ENCODE data around the gene FHL5. TPM values are rescaled to one million over a fixed set of nuclear protein-coding genes. Genes with fewer than 3 reads are reported as not detected.

Gene FHL5
- total RNA-seq, 1 experiment from 2014 or later: not detected

GRCh38 chr6:96542702-96543101 is 20.2 kb upstream of the FHL5 start:
- no peak overlapping the region for H4K8ac ChIP-seq (replicated peaks; ENCODE audit: insufficient read length, low read depth, low read length)
- no peak overlapping the region for H2BK15ac ChIP-seq (ENCODE audit: low read depth, low read length)
- no peaks in the 10 kb centered on the region for H4K20me1 ChIP-seq (ENCODE audit: control insufficient read depth, insufficient read depth, insufficient read length)
- H2BK20ac ChIP-seq (ENCODE audit: low read depth, low read length, poor library complexity, severe bottlenecking): no peak overlapping the region
- no peak overlapping the region for H2BK120ac ChIP-seq (ENCODE audit: low read depth, low read length, poor library complexity, severe bottlenecking)
- H3K23ac ChIP-seq (ENCODE audit: insufficient read length, low read depth, low read length): no peak overlapping the region
- no peak overlapping the region for H3T11ph ChIP-seq (ENCODE audit: low read length)
- Mint-ChIP-seq H3K27ac (no peak overlapping the region), H3K4me3 (no peak overlapping the region), H3K36me3 (ENCODE audit: insufficient read depth in 1 of 3, low read depth in 3 of 3) (peaks cover 0 to 34% (median 31%) of the 10 kb centered on the region in 3 experiments; a peak in 5 of 7 replicates), H3K27me3 (ENCODE audit: low read depth) (no peaks in the 10 kb centered on the region), H3K9me3 (no peaks in the 10 kb centered on the region), H3K4me1 (no peaks in the 10 kb centered on the region)
- no peak overlapping the region for H3K18ac ChIP-seq (ENCODE audit: insufficient read length, low read depth, low read length)
- peak; percentile 69 for TF ChIP-seq CTCF (conservative IDR thresholded peaks at IDR 0.05)
- H2AK5ac ChIP-seq (ENCODE audit: insufficient read length, low read length): no peak overlapping the region
- no peak overlapping the region for H2BK12ac ChIP-seq (ENCODE audit: insufficient read length, low read depth, low read length)
- DNase-seq: no peak
- H3K79me2 ChIP-seq (ENCODE audit: insufficient read depth, low read length): no peaks in the 10 kb centered on the region
- no peaks in the 10 kb centered on the region for H3K4me1 ChIP-seq (ENCODE audit: insufficient read depth, low read length)
- no peaks in the 10 kb centered on the region for H3K79me1 ChIP-seq (ENCODE audit: insufficient read depth, low read depth, low read length, poor library complexity, severe bottlenecking)
- no peak overlapping the region for H3K4me2 ChIP-seq (ENCODE audit: insufficient read depth, insufficient read length, low read length)
- H3K27me3 ChIP-seq (ENCODE audit: insufficient read depth, low read length): no peaks in the 10 kb centered on the region
- H3K4ac ChIP-seq (ENCODE audit: low read depth, low read length): no peak overlapping the region
- H2BK5ac ChIP-seq (ENCODE audit: insufficient read length, low read length): no peak overlapping the region
- H4K5ac ChIP-seq (ENCODE audit: insufficient read length, low read depth, low read length): no peak overlapping the region
- no peak overlapping the region for H3K9ac ChIP-seq (ENCODE audit: extremely low read depth, insufficient read length, low read length)
- H4K91ac ChIP-seq (ENCODE audit: insufficient read length, low read depth, low read length): no peak overlapping the region
- no peaks in the 10 kb centered on the region for H3K9me3 ChIP-seq (ENCODE audit: control insufficient read depth, low read depth, low read length)
- H2AFZ ChIP-seq (ENCODE audit: low read length): no peak overlapping the region
- H3K27ac ChIP-seq (ENCODE audit: insufficient read length, low read depth, low read length): no peak overlapping the region
- H3K56ac ChIP-seq (ENCODE audit: insufficient read length, low read depth, low read length): no peak overlapping the region
- no peaks in the 10 kb centered on the region for H3K23me2 ChIP-seq (ENCODE audit: insufficient read length, low read depth, low read length, poor library complexity, severe bottlenecking)
- H3K14ac ChIP-seq (ENCODE audit: insufficient read depth, low read length): no peak overlapping the region

Measured in H9 (cell line).